ENCODE results near the gene C6orf163.

C6orf163 gene

GRCh38 chr6:87366072-87366827 lies 21.6 kb downstream of the C6orf163 start:
- H4K20me1 ChIP-seq (ENCODE audit: insufficient read depth) = no peaks in the 10 kb centered on the region
- TF ChIP-seq, protein P1, sequence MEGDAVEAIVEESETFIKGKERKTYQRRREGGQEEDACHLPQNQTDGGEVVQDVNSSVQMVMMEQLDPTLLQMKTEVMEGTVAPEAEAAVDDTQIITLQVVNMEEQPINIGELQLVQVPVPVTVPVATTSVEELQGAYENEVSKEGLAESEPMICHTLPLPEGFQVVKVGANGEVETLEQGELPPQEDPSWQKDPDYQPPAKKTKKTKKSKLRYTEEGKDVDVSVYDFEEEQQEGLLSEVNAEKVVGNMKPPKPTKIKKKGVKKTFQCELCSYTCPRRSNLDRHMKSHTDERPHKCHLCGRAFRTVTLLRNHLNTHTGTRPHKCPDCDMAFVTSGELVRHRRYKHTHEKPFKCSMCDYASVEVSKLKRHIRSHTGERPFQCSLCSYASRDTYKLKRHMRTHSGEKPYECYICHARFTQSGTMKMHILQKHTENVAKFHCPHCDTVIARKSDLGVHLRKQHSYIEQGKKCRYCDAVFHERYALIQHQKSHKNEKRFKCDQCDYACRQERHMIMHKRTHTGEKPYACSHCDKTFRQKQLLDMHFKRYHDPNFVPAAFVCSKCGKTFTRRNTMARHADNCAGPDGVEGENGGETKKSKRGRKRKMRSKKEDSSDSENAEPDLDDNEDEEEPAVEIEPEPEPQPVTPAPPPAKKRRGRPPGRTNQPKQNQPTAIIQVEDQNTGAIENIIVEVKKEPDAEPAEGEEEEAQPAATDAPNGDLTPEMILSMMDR (conservative IDR thresholded peaks at IDR 0.05; ENCODE audit: low read depth, low read length) = no peak
- H3K79me2 ChIP-seq (ENCODE audit: insufficient read depth, low read depth) = no peaks in the 10 kb centered on the region
- no peaks in the 10 kb centered on the region for H3K27me3 ChIP-seq (ENCODE audit: insufficient read depth, low read depth)
- H3K27ac ChIP-seq = no peak overlapping the region
- no peak overlapping the region for H3K9ac ChIP-seq
- H3K4me2 ChIP-seq = no peak overlapping the region
- no peak overlapping the region for H3K4me3 ChIP-seq (IDR thresholded peaks at IDR 0.05; ENCODE audit: insufficient read depth, low read depth, low read length)
- no peaks in the 10 kb centered on the region for H3K36me3 ChIP-seq (ENCODE audit: insufficient read depth)
- no peak overlapping the region for H2AFZ ChIP-seq (ENCODE audit: low read depth)
- no peaks in the 10 kb centered on the region for H3K4me1 ChIP-seq (ENCODE audit: low read depth, poor library complexity, severe bottlenecking)

DNA sequence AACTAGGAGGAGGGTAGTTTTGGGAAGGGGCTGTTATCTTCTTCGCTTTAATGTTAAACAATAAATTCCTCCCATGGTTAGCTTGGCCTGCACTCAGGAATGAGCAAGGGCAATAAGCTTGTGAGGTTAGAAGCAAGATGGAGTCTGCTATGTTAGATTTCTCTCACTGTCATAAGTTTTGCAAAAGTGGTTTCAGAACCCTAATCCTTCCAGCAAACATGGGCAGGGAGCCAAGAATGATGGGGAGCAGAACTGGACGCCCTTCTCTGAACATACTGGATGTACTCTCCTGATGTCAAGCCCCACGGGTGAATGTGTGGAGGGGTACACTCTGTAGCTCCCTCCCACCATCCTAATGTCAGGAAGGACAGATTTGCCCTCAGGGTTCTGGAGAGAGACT lies 22.3 kb downstream of the C6orf163 start:
- Histone ChIP-seq H3K9ac (no peak overlapping the region), H3K4me1 (ENCODE audit: low read depth, poor library complexity, severe bottlenecking) (no peaks in the 10 kb centered on the region), H3K36me3 (ENCODE audit: insufficient read depth) (no peaks in the 10 kb centered on the region), H3K79me2 (ENCODE audit: insufficient read depth, low read depth) (no peaks in the 10 kb centered on the region), H3K4me2 (no peak overlapping the region), H4K20me1 (ENCODE audit: insufficient read depth) (no peaks in the 10 kb centered on the region), H2AFZ (ENCODE audit: low read depth) (no peak overlapping the region), H3K4me3 (IDR thresholded peaks at IDR 0.05; ENCODE audit: insufficient read depth, low read depth, low read length) (no peak overlapping the region), H3K27ac (no peak overlapping the region), H3K27me3 (ENCODE audit: insufficient read depth, low read depth) (no peaks in the 10 kb centered on the region)
- TF ChIP-seq, protein P1 (conservative IDR thresholded peaks at IDR 0.05; ENCODE audit: low read depth, low read length) = no peak

DNA sequence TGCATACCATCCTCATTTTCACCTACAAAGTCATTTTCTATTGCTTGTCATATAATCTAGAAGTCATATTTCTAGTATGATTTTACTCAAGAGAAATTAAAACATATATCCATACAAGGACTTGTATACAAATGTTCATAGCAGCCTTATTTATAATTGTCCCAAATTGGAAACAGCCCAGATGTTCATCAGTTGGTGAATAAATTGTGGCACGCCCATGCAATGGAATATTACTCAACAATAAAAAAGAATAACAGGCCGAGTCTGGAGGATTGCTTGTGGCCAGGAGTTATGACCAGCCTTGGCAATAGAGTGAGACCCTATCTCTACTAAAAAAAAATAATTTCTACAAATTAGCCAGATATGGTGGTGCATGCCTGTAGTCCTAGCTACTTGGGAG lies 28.8 kb downstream of the C6orf163 start:
- Histone ChIP-seq H3K27me3 (ENCODE audit: insufficient read depth, low read depth) (no peaks in the 10 kb centered on the region), H3K27ac (no peak overlapping the region), H4K20me1 (ENCODE audit: insufficient read depth) (no peaks in the 10 kb centered on the region), H3K4me3 (IDR thresholded peaks at IDR 0.05; ENCODE audit: insufficient read depth, low read depth, low read length) (no peak overlapping the region), H3K4me2 (no peak overlapping the region), H3K4me1 (ENCODE audit: low read depth, poor library complexity, severe bottlenecking) (no peaks in the 10 kb centered on the region), H3K9ac (no peak overlapping the region), H3K36me3 (ENCODE audit: insufficient read depth) (no peaks in the 10 kb centered on the region), H3K79me2 (ENCODE audit: insufficient read depth, low read depth) (no peaks in the 10 kb centered on the region), H2AFZ (ENCODE audit: low read depth) (no peak overlapping the region)
- TF ChIP-seq, protein P1 (conservative IDR thresholded peaks at IDR 0.05; ENCODE audit: low read depth, low read length) = no peak

- Histone ChIP-seq H3K4me3 (IDR thresholded peaks at IDR 0.05; ENCODE audit: insufficient read depth, low read depth, low read length) (no peak overlapping the region), H3K27ac (no peak overlapping the region), H3K4me2 (no peak overlapping the region), H3K4me1 (ENCODE audit: low read depth, poor library complexity, severe bottlenecking) (no peaks in the 10 kb centered on the region), H3K79me2 (ENCODE audit: insufficient read depth, low read depth) (no peaks in the 10 kb centered on the region), H3K9ac (no peak overlapping the region), H2AFZ (ENCODE audit: low read depth) (no peak overlapping the region), H3K36me3 (ENCODE audit: insufficient read depth) (no peaks in the 10 kb centered on the region), H3K27me3 (ENCODE audit: insufficient read depth, low read depth) (no peaks in the 10 kb centered on the region), H4K20me1 (ENCODE audit: insufficient read depth) (no peaks in the 10 kb centered on the region)
- TF ChIP-seq, protein P1 (conservative IDR thresholded peaks at IDR 0.05; ENCODE audit: low read depth, low read length) = no peak
These were observed 30.7 kb downstream of the C6orf163 start for GRCh38 chr6:87375315-87375714.

Measured in KMS-11 (cell line).